Activated CD8-positive, alpha-beta T cell treated with anti-CD3 and anti-CD28 coated beads for 36 hours (primary cell): Measurements from ENCODE around the gene COMMD6. TPM values are rescaled to one million over a fixed set of nuclear protein-coding genes. Genes with fewer than 3 reads are reported as not detected.

Experiments
- ATAC-seq: fragments of 200-7000 bp; cut with Tn5 transposase; one replicate; pipeline ENCODE4 v1.10.0; 2021; ENCODE audit warnings: mild to moderate bottlenecking, moderate library complexity
- CTCF ChIA-PET: fragments of 350-600 bp; sonication (Branson Sonifier 250); formaldehyde crosslinking; loops from one replicate; lab custom pipeline; 2021; ENCODE audit warnings: antibody characterized with exemption; lab: Charles Lee
- POLR2A ChIA-PET: fragments of 350-600 bp; sonication (Branson Sonifier 250); formaldehyde crosslinking; loops from one replicate; lab custom pipeline; 2021; ENCODE audit warnings: antibody characterized with exemption; lab: Charles Lee
- DNase-seq: peaks from one replicate; pipeline ENCODE4 v3.0.0-alpha.2; 2020
- H3K27ac Mint-ChIP-seq: one replicate; pipeline ENCODE4 v1.8.0; 2021; ENCODE audit warnings: mild to moderate bottlenecking, mixed read lengths
- H3K27me3 Mint-ChIP-seq: one replicate; pipeline ENCODE4 v1.8.0; 2021; ENCODE audit warnings: mixed read lengths
- H3K36me3 Mint-ChIP-seq: one replicate; pipeline ENCODE4 v1.8.0; 2021; ENCODE audit warnings: low read depth, mixed read lengths
- H3K4me1 Mint-ChIP-seq: one replicate; pipeline ENCODE4 v1.8.0; 2021; ENCODE audit warnings: low read depth, mixed read lengths
- H3K4me3 Mint-ChIP-seq: one replicate; pipeline ENCODE4 v1.8.0; 2021; ENCODE audit warnings: mild to moderate bottlenecking, moderate library complexity, mixed read lengths
- H3K9me3 Mint-ChIP-seq: one replicate; pipeline ENCODE4 v1.8.0; 2021; ENCODE audit warnings: mixed read lengths
- CTCF ChIP-seq: fragments of 200-600 bp; IDR thresholded peaks from one replicate; pipeline ENCODE4 v1.8.0; 2022; ENCODE audit warnings: antibody characterized with exemption, mild to moderate bottlenecking
- intact Hi-C: fragments of 100-400 bp; cut with micrococcal nuclease; formaldehyde crosslinking; loops from one replicate; pipeline ENCODE4 v1.10.0; 2022
- total RNA-seq, 2 experiments: library from RNA; stranded (reverse); gene quantifications; one replicate each; pipeline ENCODE4 v1.2.3, GENCODE V29; 2021

COMMD6 gene
- 100 to 1,000 TPM; 114 to 116 TPM for total RNA-seq

GRCh38 chr13:75537401-75538365 is at the start of gene COMMD6:
TSS of gene COMMD6 (minus strand) at chr13:75537841. CDS start at chr13:75537805, 36 bp downstream.
- peak within 1 kb of the TSS; percentile 87 for H3K4me3 Mint-ChIP-seq
- peak; percentile 95 for ATAC-seq
- intact Hi-C loops = loop anchor here (5.0 kb wide), 1 partner anchor 50 kb away; no protein-coding TSS in a partner anchor
- ChIA-PET CTCF (interaction anchor here (1.1 to 2.8 kb wide), 2 partner anchors 10 to 13 kb away, joined by 3 to 10 read pairs; no protein-coding TSS in a partner anchor), POLR2A (interaction anchor here (0.7 to 1.5 kb wide), 3 partner anchors 10 to 1552 kb away, joined by 3 to 4 read pairs (median 3); partner anchors contain the start of gene UCHL3)
- DNase-seq = peak; percentile 78
- peak; percentile 18 for TF ChIP-seq CTCF
- H3K36me3 Mint-ChIP-seq = peaks cover 24% of the 10 kb centered on the region
- H3K27ac Mint-ChIP-seq = peak within 1 kb of the TSS; percentile 89
- peaks cover 35% of the 10 kb centered on the region for H3K4me1 Mint-ChIP-seq
- no peaks in the 10 kb centered on the region for H3K27me3 Mint-ChIP-seq
- no peaks in the 10 kb centered on the region for H3K9me3 Mint-ChIP-seq

- intact Hi-C loops = no loop called here
- no peak overlapping the region for H3K4me3 Mint-ChIP-seq
- no peak for TF ChIP-seq CTCF
- CTCF ChIA-PET = interaction anchor here (1.4 kb wide), 1 partner anchor 284 kb away, joined by 3 read pairs; no protein-coding TSS in a partner anchor
- POLR2A ChIA-PET = no interaction called here
- H3K27me3 Mint-ChIP-seq = no peaks in the 10 kb centered on the region
- DNase-seq = no peak
- peaks cover 44% of the 10 kb centered on the region for H3K36me3 Mint-ChIP-seq
- peaks cover 17% of the 10 kb centered on the region for H3K9me3 Mint-ChIP-seq
- H3K27ac Mint-ChIP-seq = no peak overlapping the region
- no peak for ATAC-seq
- peaks cover 22% of the 10 kb centered on the region for H3K4me1 Mint-ChIP-seq
Measured at GRCh38 chr13:75585153-75585552, 47.5 kb upstream of the COMMD6 start.

GRCh38 chr13:75583091-75583490 is 45.5 kb upstream of the COMMD6 start:
- Mint-ChIP-seq H3K9me3 (peaks cover 17% of the 10 kb centered on the region), H3K27me3 (no peaks in the 10 kb centered on the region), H3K4me1 (peaks cover 30% of the 10 kb centered on the region), H3K4me3 (no peak overlapping the region), H3K27ac (no peak overlapping the region), H3K36me3 (peaks cover 38% of the 10 kb centered on the region)
- intact Hi-C loops = no loop called here
- POLR2A ChIA-PET = no interaction called here
- DNase-seq (no peak), ATAC-seq (no peak)
- CTCF ChIA-PET = interaction anchor here (1.5 kb wide), 2 partner anchors 113 to 364 kb away, joined by 3 to 4 read pairs; no protein-coding TSS in a partner anchor
- TF ChIP-seq CTCF = no peak

- Mint-ChIP-seq H3K36me3 (peaks cover 35% of the 10 kb centered on the region), H3K27ac (no peak overlapping the region), H3K27me3 (no peaks in the 10 kb centered on the region), H3K4me3 (no peak overlapping the region), H3K9me3 (peaks cover 17% of the 10 kb centered on the region), H3K4me1 (peaks cover 26% of the 10 kb centered on the region)
- DNase-seq (no peak), ATAC-seq (no peak)
- ChIA-PET CTCF (interaction anchor here (1.5 kb wide), 1 partner anchor 363 kb away, joined by 3 read pairs; no protein-coding TSS in a partner anchor), POLR2A (interaction anchor here (0.9 kb wide), 1 partner anchor 108 kb away, joined by 4 read pairs; no protein-coding TSS in a partner anchor)
- no peak for TF ChIP-seq CTCF
- intact Hi-C loops = no loop called here
Measured at GRCh38 chr13:75581874-75582640, 44.4 kb upstream of the COMMD6 start.
